SU-DHL-6 (cell line): ENCODE measurements around the gene ERAS.

Source experiments
- H2AFZ ChIP-seq: fragments of 200-600 bp; sonication (generic); 2 replicates; pipeline ENCODE4 v1.6.1; 2014; ENCODE audit warnings: low read depth, mild to moderate bottlenecking, moderate library complexity, mixed read lengths, antibody characterized with exemption, low read length; ENCODE audit not compliant: severe bottlenecking
- H3F3A ChIP-seq: fragments of 200-600 bp; shearing (Covaris generic); 2 replicates; pipeline ENCODE4 v1.6.0; 2016; ENCODE audit warnings: antibody characterized with exemption, mild to moderate bottlenecking; ENCODE audit not compliant: insufficient read depth
- H3K27ac ChIP-seq: fragments of 200-600 bp; sonication (generic); 2 replicates; pipeline ENCODE4 v1.5.1; 2016; ENCODE audit warnings: low read depth, mild to moderate bottlenecking, low read length, moderate library complexity, mixed read lengths
- H3K27me3 ChIP-seq: fragments of 200-600 bp; sonication (generic), shearing (Covaris generic); 2 replicates; pipeline ENCODE4 v1.6.0; 2014; ENCODE audit warnings: mild to moderate bottlenecking, low read length
- H3K36me3 ChIP-seq: fragments of 200-600 bp; sonication (generic); 2 replicates; pipeline ENCODE4 v1.6.1; 2014; ENCODE audit warnings: mild to moderate bottlenecking, low read length, mixed read lengths
- H3K4me2 ChIP-seq: fragments of 300-600, 200-600 bp; shearing (Covaris generic), sonication (generic); 2 replicates; pipeline ENCODE4 v1.6.0; 2014; ENCODE audit warnings: low read length, low read depth, mild to moderate bottlenecking; ENCODE audit not compliant: poor library complexity, severe bottlenecking
- H3K4me3 ChIP-seq: fragments of 200-600 bp; sonication (generic); 2 replicates; pipeline ENCODE4 v1.5.1; 2014; ENCODE audit warnings: antibody characterized with exemption, low read length, mild to moderate bottlenecking, mixed read lengths; ENCODE audit not compliant: insufficient read depth, poor library complexity, severe bottlenecking
- H3K79me2 ChIP-seq: fragments of 200-600 bp; sonication (generic); 2 replicates; pipeline ENCODE4 v1.6.1; 2014; ENCODE audit warnings: mild to moderate bottlenecking, low read length, moderate library complexity; ENCODE audit not compliant: insufficient read depth
- H3K9ac ChIP-seq: fragments of 200-600 bp; sonication (generic); 2 replicates; pipeline ENCODE4 v1.7.0; 2014; ENCODE audit warnings: mild to moderate bottlenecking, low read length
- H3K9me2 ChIP-seq: fragments of 200-600 bp; sonication (generic); replicated peaks from 2 replicates; pipeline ENCODE4 v1.6.1; 2014; ENCODE audit warnings: low read length; ENCODE audit not compliant: insufficient read depth
- H3K9me3 ChIP-seq: fragments of 200-600 bp; sonication (generic); 2 replicates; pipeline ENCODE4 v1.6.1; 2014; ENCODE audit warnings: low read length, mixed read lengths; ENCODE audit not compliant: insufficient read depth
- H4K20me1 ChIP-seq: fragments of 200-600 bp; sonication (generic); 2 replicates; pipeline ENCODE4 v1.6.1; 2014; ENCODE audit warnings: low read depth, mild to moderate bottlenecking, antibody characterized with exemption, low read length, moderate library complexity, mixed read lengths
- EZH2phosphoT487 ChIP-seq: fragments of 200-600 bp; sonication (generic), shearing (Covaris generic); conservative IDR thresholded peaks from 2 replicates; pipeline ENCODE4 v1.6.1; 2018; ENCODE audit warnings: mild to moderate bottlenecking, antibody characterized with exemption, low read length, moderate library complexity, mixed read lengths
- TF ChIP-seq, protein P1 (sequence below): fragments of 200-600 bp; sonication (generic); IDR thresholded peaks from one replicate; pipeline ENCODE4 v1.5.1; 2017; ENCODE audit warnings: antibody characterized with exemption, mild to moderate bottlenecking, low read length, moderate library complexity; ENCODE audit not compliant: insufficient read depth, poor library complexity, severe bottlenecking

ERAS gene

DNA sequence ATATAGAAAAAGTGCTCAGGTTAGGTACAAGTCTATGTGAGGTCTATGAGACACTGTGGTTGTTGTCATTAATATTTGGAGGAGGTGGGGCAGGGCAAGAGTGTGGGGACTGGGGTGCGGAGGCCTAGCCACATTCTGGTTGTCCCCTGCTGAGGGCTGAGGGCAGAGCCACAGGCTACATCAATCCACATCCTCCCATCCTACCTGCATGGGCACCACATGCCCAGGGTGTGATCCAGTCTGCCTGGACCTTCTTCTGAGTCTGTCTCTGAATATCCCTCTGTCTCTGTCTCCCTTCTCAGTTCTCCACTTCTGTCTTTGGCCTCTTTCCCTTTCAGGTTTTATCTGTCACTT, 41.1 kb upstream of the ERAS start:
- H3F3A ChIP-seq, result no peaks in the 10 kb centered on the region
- no peak overlapping the region for H3K9ac ChIP-seq
- no peaks in the 10 kb centered on the region for H3K79me2 ChIP-seq
- H3K27ac ChIP-seq, result no peak overlapping the region
- no peaks in the 10 kb centered on the region for H3K9me3 ChIP-seq
- no peak overlapping the region for H3K4me3 ChIP-seq
- H2AFZ ChIP-seq, result no peak overlapping the region
- TF ChIP-seq EZH2phosphoT487, result no peak
- TF ChIP-seq, protein P1, sequence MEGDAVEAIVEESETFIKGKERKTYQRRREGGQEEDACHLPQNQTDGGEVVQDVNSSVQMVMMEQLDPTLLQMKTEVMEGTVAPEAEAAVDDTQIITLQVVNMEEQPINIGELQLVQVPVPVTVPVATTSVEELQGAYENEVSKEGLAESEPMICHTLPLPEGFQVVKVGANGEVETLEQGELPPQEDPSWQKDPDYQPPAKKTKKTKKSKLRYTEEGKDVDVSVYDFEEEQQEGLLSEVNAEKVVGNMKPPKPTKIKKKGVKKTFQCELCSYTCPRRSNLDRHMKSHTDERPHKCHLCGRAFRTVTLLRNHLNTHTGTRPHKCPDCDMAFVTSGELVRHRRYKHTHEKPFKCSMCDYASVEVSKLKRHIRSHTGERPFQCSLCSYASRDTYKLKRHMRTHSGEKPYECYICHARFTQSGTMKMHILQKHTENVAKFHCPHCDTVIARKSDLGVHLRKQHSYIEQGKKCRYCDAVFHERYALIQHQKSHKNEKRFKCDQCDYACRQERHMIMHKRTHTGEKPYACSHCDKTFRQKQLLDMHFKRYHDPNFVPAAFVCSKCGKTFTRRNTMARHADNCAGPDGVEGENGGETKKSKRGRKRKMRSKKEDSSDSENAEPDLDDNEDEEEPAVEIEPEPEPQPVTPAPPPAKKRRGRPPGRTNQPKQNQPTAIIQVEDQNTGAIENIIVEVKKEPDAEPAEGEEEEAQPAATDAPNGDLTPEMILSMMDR, result no peak
- H3K9me2 ChIP-seq, result no peaks in the 10 kb centered on the region
- H3K27me3 ChIP-seq, result no peaks in the 10 kb centered on the region
- H3K36me3 ChIP-seq, result no peaks in the 10 kb centered on the region
- no peaks in the 10 kb centered on the region for H4K20me1 ChIP-seq
- H3K4me2 ChIP-seq, result no peak overlapping the region

DNA sequence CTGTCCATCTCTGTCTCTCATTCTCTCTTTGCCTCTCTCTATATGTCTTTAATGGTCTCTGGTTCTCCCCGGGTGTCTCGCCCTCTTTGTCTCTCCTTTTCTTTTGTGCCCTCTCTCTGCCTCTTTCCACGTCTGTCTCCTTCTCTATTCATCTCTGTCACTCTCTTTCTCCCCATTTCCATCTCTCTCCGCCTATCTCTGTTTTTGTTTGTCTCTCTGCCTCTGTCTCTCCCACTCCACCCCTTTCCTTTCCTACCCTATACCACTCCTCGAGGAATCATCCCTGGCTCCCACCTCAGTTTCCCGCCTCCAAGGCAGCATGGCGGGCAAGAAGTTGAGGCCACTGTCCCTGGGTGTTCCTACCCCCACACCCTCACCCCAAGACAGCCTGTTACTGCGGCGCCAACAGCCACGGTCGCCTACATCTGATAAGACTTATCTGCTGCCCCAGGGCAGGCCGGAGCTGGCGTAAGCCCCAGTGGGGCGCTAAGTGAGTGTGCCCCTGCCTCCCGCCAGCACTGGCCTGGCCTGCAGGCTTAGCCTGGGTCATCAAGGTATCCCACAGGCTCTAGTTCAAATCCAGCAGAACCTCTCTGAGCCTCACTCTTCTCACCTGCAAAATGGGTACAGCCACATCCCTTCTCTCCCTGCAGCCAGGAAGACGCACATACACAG, 40.6 kb upstream of the ERAS start:
- H3K27ac ChIP-seq, result no peak overlapping the region
- H3K27me3 ChIP-seq, result no peaks in the 10 kb centered on the region
- H3K79me2 ChIP-seq, result no peaks in the 10 kb centered on the region
- no peak overlapping the region for H2AFZ ChIP-seq
- no peak overlapping the region for H3K9ac ChIP-seq
- H3K4me2 ChIP-seq, result no peak overlapping the region
- no peaks in the 10 kb centered on the region for H3F3A ChIP-seq
- H3K36me3 ChIP-seq, result no peaks in the 10 kb centered on the region
- H4K20me1 ChIP-seq, result no peaks in the 10 kb centered on the region
- no peaks in the 10 kb centered on the region for H3K9me3 ChIP-seq
- TF ChIP-seq, protein P1, result no peak
- TF ChIP-seq EZH2phosphoT487, result no peak
- no peak overlapping the region for H3K4me3 ChIP-seq
- no peaks in the 10 kb centered on the region for H3K9me2 ChIP-seq

DNA sequence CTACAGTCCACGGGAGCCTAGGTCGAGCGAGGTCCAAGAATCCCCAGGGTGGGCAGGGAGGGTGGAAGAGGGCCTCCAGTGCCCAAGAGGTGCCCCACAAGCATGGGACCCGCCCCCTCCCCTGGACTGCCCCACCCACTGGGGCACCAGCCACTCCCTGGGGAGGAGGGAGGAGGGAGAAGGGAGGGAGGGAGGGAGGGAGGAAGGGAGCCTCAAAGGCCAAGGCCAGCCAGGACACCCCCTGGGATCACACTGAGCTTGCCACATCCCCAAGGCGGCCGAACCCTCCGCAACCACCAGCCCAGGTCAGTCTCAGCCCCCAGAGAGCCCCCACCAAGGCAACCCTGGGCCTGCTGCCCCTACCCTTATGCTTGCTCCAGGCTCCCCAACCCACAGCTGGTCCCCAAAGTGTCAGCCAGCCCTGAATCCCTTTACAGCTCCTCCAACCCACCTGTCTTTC, 39.9 kb upstream of the ERAS start, which contains the start of gene GATA1:
Gene GATA1 (plus strand): TSS at position 250 of the 460 bp plus-strand sequence. CDS start 4,520 bp downstream, outside the sequence.
- Histone ChIP-seq H3K79me2 (no peaks in the 10 kb centered on the region), H3K4me3 (no peak within 1 kb of the TSS), H2AFZ (no peak within 1 kb of the TSS), H3K27me3 (no peaks in the 10 kb centered on the region), H3K36me3 (no peaks in the 10 kb centered on the region), H3K9me2 (no peaks in the 10 kb centered on the region), H3K4me2 (no peak within 1 kb of the TSS), H3K27ac (no peak within 1 kb of the TSS), H3F3A (no peaks in the 10 kb centered on the region), H4K20me1 (no peaks in the 10 kb centered on the region), H3K9ac (no peak within 1 kb of the TSS), H3K9me3 (no peaks in the 10 kb centered on the region)
- no peak for TF ChIP-seq EZH2phosphoT487
- TF ChIP-seq, protein P1, result no peak
